Raji (cell line): Measurements from ENCODE around the gene ATG12.

Experiments
- POLR2A ChIP-seq: IDR thresholded peaks from 2 replicates; pipeline ENCODE4 v1.6.1; 2011; ENCODE audit warnings: low read depth, low read length, control low read depth; ENCODE audit not compliant: insufficient read depth

Gene ATG12

GRCh38 chr5:115816226-115817081 lies 24.9 kb downstream of the ATG12 start, which contains the start of gene CDO1:
Gene CDO1, minus strand, starts transcription at chr5:115816659. Its CDS starts 262 bp downstream, at chr5:115816397.
- no peak for TF ChIP-seq POLR2A

DNA sequence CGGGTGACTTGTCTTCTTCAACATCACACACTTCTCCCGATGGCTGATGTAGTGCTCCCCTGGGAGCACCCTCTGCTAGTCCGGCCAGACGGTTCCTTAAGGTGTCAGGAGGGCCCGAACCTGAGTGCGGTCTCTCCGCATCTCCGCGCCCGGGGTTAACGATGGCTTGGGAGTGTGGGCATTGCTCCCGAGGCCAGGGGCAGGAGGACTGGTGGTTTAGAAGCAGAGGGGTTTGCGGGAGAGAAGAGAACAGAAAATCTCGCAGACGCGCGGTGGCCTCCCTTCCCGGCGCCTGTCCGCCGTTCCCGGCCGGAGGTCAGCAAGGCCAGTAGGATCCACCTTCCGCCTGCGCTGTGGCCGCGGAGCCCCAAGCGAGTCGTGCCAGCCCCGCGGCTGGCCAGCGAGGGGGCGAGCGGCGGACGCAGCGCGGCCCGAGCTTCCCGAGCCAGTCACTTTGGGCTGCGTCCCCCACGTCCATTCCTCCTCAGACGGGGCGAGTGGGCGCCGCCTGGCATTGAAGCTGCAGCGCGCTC lies 25.6 kb downstream of the ATG12 start:
- no peak for TF ChIP-seq POLR2A

GRCh38 chr5:115815006-115815692 lies 26.2 kb downstream of the ATG12 start:
- no peak for TF ChIP-seq POLR2A

DNA sequence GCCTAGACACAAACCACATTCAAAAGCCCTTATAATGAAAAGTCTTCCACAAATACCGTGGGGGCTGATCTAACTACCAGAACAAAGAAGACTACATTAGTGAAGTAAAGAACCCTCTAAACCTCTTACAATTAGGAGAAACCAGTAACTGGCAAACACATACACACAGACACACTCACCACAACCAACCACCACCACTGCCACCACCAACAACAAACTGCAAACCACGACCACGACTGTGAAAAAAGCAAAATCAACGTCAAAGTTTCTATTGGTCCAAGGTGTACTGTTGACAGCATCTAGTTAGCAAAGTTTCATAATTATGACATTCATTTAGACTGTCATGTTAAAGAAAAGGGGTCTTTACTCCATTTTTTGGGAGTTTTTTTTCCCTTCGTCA lies 27.6 kb downstream of the ATG12 start:
- no peak for TF ChIP-seq POLR2A

DNA sequence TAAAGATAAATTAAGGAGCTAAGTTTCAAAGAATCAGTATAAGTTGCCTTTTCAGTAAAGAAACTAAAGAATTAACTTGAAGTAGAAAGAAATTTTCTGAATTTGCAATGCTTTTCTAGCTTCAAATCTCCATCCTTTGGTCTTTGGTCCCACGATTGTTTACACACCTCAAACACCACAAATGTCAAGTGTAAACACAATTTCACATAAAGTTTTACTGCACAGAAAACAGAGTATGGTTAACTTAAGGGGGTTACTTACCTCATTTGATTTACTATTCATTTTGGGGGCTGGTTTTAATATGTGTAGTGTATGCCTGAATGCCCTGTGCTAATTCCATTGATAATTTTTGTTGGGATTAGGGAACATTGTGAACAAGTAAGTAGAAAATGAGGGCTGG lies 29.0 kb downstream of the ATG12 start:
- TF ChIP-seq POLR2A = no peak

GRCh38 chr5:115811406-115811805 lies 30.0 kb downstream of the ATG12 start:
- TF ChIP-seq POLR2A = no peak

- TF ChIP-seq POLR2A = no peak
Measured at GRCh38 chr5:115810761-115811160, 30.6 kb downstream of the ATG12 start.

- no peak for TF ChIP-seq POLR2A
Measured at GRCh38 chr5:115809946-115810345, 31.4 kb downstream of the ATG12 start.

DNA sequence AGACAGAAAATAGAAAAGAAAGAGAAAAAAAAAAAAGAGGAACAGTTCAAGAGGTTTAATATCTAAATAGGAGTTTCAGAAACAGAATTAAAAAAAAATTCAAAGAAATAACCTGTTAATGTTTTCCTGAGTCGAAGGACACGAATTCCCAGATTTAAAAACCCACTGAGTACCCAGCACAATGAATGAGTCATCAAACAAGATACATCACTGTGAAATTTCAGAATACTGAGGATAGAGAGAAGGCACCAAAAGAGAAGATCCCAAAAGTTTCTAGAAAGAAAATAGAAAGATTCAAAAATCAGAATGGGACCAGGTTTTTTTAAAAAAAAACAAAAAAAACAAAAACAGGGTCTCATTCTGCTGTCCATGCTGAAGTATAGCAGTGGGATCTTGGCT lies 33.7 kb downstream of the ATG12 start:
- TF ChIP-seq POLR2A = no peak

DNA sequence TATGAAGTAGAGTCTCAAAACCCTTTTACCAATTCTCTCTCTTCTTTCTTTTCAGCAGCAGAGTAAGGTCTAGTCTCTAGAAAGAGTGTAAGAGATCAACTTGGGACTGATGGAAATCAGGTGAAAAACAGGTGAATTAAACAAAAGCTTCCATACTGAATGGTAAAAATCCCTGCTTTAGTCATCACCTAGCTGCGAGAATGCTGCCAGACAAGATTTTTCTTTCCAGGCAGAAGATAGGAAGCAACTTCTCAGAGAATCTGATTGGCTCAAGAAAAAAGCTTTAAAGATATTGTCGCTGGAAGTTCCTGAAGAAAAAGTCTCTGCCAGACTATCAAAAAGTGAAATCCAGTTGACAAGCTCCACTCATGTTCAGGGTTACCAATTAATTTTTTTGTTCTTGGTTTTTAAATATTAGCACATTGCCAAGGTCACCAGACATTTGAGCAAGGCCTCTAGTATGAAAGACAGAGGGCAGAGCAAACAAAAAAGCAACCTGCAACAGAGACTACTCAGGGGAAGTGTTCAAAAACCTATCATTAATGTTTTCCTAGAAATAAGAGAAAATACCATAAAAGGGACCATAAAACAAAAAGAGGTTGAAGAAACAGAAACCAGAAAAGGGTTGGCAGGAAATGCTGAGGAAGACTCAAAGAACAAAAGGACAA lies 34.2 kb downstream of the ATG12 start:
- no peak for TF ChIP-seq POLR2A

GRCh38 chr5:115801984-115802383 lies 39.4 kb downstream of the ATG12 start:
- TF ChIP-seq POLR2A = no peak

GRCh38 chr5:115801152-115801551 lies 40.2 kb downstream of the ATG12 start:
- no peak for TF ChIP-seq POLR2A

DNA sequence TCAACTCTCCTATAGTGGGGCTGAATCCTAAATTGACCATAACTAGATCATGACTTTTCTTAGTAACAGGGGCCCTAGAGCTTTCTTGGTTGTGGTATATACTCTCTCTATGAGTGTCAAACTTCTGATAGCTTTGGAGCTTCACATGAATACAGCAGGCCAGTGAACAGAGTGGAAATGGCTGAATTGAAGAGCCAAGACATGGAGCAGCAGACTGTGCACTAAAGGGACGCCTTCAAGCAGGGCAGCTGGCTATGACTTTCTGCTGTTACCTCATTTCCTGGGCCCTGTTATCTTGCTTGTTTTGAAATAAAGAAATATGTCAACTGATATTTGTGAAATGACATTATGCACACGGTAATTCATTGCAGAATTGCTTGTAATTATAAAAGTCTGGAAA lies 41.3 kb downstream of the ATG12 start:
- no peak for TF ChIP-seq POLR2A

DNA sequence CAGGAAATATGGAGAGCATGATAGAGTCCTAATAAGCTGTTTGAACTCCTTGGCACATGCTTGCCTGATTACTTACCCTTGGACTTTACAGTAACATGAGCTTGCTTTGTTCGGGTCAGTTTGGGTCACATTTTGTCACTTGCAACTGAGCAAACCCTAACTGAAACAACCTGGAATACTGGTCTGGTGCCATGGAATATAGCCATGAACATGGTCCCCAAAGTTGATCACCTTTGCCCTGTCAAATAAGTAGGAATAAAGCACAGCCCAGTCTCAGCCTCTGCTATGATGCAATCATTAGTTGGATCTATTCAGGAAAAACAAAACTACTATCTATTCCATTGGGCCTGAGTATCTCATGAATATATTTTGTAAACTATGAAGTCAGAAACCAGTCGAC lies 43.1 kb downstream of the ATG12 start:
- TF ChIP-seq POLR2A = no peak

- no peak for TF ChIP-seq POLR2A
Measured at GRCh38 chr5:115796656-115797055, 44.7 kb downstream of the ATG12 start.
